Measurements from ENCODE around the gene FBXO15.

DNA sequence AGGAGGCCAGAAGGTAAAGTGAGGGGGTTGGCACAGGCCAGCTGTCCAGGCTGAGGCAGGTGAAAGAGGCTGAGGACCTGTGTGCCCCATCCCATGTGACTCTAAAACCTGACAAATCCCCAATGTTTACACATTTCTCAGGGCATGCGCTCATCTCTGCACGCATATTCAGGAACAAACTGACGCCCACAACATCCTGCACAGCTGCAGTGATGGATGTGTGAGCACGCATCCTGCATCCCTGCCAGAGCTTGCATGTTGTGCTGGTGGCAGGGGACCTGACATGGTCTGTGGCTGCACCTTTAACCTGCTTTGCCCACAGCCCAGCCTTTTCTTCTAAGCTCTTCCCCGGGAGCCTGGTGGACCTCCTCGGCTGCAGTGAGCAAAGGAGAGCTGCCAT lies 83.1 kb downstream of the FBXO15 start:
- TF ChIP-seq CTCF (IDR thresholded peaks at IDR 0.05 in 4 of 5, conservative IDR thresholded peaks at IDR 0.05 in 1 of 5) (no peak), POLR2A (IDR thresholded peaks at IDR 0.05) (no peak)
